GM18508 (cell line): ENCODE data around the gene LIM2.

Experiments used
- ATAC-seq: cut with Tn5 transposase; IDR thresholded peaks from one replicate; pipeline ENCODE4 v1.9.1; 2021; ENCODE audit warnings: moderate number of reproducible peaks; ENCODE audit not compliant: insufficient read depth, unreplicated experiment

Gene LIM2

DNA sequence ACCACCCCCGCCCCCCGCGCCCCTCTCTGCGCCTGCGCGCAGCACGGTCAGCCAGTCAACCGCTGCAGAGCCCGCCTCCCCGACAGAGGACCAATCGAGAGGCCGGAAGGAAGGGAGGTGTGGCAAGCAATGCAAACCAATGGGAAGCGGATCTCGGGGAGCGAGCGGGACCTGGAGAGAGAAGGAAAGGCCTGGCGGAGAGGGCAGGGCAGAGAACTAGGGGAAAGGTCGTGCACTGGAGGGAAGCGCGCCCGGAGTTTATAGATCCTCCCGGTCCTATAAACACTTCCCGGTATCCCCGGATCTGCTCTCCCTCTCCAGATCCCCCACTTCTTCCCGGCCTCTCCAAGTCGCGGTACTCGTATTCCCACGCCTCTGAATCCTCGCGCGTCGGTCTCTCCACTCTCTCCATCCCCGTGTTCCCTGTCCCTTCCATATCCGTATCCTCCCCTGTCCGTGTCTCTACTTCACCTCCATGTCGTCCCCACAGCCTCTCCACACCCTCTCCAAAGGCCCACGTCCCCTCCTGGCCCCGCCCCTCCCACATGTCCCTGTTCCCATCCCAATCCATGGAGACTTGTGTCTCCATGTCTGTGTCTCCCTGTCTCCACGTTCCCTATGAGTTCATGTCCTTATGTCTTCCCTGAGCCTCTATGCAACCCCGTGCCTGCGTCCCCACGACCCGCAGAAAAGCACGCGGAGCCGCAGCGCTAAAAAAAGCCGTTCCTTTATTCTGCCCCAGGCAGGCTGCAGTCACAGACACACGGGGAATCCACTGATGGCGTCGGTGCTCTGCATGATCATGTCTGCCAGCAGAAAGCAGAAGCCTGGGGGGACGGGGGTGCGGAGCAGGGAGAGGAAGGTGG lies 21.2 kb downstream of the LIM2 start:
- no peak for ATAC-seq

DNA sequence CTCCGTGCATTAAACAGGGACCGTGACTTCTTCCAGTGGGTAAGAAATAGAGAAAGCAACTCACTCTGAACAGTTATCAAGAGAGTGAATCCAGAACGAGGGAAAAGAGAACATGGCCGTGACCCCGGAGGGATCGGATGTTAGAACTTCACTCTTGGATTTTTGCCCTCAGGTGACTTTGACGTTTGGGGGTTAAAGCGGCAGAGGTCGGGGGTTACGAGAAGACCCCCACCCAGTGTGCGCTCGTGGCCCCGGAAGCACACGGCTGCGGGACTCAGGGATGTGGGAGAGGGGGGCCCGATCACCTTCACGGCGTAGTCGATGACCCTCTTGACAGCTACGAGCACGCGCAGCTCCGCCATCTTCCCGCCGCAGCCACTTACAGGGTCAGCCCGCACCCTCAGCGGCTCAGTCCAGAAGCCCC lies 21.8 kb downstream of the LIM2 start, which contains the start of gene ETFB:
ETFB (minus strand) TSS at position 424 of the 424 bp plus-strand sequence; CDS start at position 362, 62 bp downstream.
- ATAC-seq: no peak

DNA sequence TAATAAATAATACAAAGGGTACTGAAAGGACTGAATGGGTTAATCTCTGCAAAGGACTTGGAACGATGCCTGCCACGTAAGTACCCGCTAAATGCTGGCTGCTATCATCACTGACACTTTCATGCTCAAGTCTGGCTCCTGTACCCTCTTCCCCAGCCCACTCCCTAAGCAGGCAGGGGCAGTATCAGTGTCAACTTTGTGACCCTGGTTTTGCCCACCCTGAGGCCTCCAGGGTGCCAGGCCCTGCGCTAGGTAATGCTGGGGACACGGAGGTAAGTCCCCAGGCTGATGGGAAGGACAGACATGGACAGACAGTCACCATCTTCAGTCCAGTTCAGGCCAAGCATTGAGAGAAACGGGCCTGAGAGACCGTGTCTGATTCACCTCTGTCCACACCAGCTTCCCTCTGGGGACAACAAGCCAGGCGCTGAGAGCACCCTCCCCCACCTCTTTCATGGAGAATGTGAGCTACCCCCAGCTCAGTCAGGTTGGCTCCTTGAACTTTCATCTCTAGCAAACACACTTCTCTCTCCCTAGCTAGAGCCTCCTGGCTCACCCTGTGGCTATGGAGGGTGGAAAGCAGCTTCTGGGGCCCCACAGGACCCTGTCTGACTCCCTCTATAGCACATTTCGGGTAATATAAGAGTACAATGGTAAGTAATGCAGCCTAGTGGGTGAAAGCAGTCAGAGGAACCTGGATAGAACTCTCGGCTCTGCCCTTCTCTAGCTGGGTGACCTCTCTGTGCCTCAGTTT lies 22.4 kb downstream of the LIM2 start:
- ATAC-seq: no peak

DNA sequence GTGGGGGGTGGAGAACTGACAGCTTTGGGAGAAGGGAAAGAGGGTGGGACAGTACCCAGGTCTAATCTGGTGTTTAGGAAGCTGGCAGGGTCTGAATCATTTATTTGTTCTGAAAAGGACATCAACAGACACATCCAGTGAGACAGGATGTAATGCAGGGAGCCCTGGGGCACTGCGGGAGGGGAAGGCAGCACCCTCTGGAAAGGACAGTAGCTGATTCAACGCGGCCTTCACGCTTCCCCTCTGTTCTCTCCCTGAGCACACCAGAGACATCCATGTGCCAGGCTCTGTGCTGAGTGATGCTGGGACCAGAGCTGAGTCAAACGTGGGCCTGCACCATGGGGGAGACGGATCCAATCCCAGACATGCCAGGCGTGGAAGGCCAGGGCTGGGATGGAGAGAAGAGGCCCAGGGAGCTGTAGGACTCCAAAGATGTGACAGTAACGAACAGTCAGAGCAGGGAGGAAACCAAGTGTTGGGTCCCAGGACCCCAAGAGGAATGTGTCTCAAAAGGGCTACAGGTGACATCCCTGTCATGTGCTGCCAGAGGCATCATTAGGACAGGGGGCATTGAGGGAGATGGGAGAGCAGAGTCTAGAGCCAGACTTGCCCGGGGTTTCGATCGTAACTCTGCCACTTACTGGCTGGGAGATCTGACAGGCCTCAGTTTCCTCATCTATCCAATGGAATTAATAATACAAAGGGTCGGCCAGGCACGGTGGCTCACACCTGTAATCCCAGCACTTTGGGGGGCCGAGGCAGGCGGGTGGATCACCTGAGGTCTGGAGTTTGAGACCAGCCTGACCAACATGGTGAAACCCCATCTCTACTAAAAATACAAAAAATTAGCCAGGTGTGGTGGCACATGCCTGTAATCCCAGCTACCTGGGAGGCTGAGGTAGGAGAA lies 23.3 kb downstream of the LIM2 start:
- no peak for ATAC-seq

DNA sequence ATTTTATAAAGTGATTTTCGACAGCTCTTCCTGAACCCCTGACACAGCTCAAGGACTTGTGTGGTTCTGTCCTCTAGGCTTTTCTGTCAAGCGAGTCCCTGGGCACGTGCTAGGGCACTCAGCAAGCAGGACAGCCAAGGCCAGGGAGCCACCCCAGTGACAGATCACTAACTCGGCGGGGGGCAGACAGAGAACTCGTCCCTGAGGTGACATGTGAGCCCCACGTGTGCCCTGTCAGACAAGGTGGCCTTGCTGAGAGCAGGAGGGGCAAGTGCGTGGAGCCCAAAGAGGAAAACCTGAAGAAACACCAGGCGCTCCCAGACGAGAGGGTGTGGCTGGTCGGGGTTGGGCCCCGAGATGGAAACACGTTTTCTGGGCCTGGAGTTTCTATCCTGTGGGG lies 26.5 kb downstream of the LIM2 start:
- no peak for ATAC-seq

DNA sequence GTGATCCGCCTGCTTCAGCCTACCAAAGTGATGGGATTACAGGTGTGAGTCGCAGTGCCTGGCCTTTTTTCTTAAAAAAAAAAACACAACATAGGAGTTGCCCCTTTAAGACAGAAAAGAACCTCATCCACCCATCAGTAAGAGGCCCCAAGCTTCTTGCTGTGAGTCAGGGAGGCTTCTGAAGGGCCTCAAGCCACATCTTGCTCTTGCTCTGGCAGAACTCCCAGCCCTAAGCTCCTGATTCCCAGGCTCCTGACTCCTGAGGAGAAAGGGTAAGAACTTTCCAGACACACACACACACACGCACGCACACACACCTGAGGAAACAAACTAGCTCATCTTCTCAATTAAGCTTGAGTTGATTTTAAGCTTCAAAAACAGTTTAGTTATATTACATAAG lies 28.5 kb downstream of the LIM2 start:
- no peak for ATAC-seq

DNA sequence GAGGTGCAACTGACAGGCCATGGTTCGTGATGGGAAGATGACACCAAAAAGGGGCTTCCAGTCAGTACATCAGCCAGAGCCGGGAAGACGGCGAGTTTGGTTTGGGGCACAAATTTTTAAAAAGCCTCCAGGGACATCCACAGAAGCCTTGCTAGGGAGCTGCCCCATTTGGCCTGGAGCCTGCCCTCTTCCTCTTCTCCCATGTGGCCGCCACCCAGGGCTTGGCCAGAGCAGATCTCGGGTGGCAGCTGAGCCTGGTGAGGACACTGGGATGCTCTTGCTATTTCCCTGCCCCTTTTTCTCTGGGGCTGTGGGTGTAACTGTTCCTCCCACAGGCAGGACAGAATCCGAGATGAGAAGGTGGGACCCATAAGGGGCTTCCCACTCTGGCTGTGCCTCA lies 29.8 kb downstream of the LIM2 start:
- ATAC-seq: no peak

DNA sequence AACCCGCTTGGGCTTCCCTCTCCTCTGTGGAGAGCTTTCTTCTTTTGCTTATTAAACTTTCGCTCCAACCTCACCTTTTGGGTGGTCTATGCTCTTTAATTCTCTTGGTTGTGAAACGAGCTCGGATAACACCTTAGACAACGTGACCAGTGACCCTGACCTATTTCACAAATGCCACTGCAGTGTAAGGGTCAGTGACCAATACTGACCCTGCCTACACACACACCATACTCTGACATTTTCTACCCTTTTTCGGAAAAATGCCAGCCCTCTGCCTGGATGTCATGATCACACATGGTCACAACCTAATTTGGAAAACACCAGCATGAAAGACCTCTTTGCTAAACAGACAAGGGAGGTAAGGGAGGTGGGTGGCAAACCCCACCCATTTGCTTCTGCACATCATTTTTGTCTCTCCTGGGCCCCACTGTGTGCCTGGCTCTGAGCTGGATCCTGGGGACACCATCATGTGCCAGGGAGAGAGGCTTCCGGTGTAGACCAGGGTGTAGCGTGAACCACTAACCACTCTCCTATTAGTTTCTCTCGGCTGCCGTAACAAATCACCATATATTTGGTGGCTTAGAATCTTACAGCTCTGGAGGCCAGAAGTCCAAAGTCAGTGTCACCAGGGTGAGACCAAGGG lies 31.5 kb downstream of the LIM2 start:
- no peak for ATAC-seq

DNA sequence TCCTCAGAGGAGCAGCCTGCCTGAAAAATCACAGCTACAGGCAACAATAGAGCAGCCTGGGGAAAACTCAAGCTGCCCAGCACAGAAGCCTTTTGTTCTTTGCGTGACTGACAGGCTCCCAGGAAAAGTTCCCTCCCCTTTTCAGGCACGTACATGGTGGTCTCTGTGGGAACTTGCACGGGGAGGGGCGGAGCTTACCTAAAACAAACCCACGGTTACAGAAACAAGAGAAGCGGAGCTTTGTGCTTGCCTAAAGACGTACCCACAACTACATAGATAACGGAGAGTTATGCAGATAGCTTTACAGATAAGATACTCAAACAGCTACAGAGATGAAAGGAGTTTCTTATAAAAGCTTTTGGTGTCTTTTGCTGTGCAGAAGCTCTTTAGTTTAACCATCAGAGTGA lies 33.0 kb downstream of the LIM2 start:
- ATAC-seq: no peak

DNA sequence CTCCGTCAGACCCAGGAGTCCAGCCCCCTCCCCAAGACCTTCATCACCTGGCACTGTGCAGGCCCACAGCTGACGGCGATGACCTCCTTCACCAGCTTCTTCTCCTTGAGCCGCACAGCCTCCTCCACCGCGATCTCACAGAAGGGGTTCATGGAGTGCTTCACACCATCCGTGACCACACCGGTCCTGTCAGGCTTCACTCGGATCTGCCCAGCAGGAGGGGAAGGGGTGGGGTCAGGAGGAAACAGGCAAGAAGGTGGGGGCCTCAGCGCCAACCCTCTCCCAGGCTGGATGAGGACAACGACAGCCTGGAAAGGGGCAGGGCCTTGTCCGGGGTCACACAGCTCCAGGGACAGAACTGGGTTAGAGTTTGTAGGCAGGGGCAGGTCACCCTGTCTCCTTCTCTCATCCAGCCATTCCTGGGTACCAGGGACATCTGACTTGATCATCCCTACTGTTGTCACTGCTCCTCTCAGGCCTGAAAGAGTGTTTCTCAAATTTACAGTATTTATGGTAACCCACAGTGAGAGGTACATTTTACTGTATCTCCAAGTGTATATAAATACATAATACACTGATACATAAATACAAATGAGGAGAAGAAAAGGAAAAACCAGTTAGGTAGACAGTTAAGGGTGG lies 33.6 kb downstream of the LIM2 start:
- ATAC-seq: no peak

DNA sequence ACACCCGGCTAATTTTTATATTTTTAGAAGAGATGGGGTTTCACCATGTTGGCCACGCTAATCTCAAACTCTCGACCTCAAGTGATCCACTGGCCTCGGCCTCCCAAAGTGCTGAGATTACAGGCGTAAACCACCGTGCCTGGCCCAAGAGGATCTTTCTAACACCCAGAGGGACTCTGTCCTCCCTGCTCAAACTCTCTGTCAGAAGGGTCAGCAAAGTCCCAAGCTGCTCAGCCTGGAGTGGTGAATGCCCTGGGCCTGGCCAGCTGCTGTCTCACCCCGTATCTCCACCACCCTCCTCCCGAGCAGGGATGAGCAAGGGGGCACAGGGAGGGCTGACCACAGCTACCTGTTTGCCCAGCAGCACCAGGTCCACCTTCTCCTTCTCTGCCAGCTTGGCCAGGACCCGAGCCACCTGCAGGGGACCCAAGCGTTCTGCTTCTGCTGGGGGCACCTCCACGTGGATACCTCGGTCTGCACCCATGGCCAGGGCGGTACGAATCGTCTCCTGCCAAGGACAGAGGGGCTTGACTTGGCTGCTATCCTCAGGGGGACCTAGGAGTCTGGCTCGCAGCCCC lies 34.9 kb downstream of the LIM2 start:
- no peak for ATAC-seq

DNA sequence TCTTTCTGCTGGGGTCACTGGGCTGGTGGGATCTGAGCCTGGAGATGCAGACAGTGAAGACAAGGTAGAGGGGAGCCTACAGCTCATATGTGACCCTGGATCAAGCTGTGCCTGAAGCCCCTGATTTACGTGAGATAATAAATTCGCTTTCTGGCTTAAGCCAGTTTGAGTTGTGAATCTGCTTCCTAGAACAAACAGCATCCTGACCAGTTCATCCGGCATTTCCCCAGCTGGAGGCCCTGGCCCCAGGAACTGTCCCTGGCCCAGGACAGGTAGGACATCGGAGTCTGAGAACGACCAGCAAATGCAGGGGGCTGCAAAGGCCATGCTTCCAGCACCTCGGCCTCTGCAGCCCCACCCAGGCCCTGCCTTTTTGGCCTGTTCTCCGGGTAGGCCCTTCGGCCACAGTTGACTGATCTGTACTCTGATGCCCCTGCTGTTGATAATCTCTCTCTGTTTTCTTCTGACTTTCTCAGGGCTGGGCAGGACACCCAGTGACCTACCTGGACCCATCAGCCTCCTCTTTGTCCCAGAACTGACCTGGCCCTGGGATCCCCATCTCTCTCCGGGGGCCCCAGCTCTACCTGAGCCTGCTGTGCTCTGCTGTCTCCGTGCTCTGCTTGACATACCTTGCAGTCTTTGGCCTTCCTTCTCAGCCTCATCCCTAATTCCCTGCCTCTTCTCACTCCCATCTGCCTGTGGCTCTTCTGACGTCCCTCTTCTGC lies 36.3 kb downstream of the LIM2 start:
- ATAC-seq: no peak

DNA sequence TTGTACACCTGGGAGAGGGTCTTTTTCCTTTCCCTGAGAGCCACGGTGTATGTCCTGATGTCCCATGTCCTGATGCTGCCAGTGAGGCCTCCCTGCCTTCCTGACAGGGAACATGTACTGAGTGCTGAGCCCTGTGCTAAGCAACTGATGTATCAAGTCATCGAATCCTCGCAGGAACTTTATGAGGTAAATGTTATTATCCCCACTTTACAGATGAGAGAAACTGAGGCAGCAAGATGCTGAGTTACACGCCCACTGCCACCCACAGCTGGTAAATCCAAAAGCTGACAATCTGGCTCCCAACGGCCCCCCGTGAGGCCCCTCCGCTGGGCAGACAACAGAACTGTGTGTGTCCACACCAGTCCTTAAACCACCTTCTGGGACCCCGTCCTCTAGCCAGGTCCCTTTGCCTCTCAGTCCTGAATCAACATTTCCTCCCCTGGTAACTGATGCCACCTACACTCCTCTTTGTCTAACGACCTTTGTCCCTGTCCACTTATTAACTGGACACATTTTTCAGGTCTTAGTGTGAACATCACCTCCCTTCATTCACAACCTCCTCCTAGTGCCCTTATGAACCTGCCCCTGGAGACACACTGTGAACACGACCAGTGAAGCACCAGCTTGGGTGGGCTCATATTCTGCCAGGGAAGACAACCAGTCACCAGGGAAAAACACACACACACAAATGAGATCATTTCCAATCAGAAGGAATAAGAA lies 40.4 kb downstream of the LIM2 start:
- ATAC-seq: no peak

DNA sequence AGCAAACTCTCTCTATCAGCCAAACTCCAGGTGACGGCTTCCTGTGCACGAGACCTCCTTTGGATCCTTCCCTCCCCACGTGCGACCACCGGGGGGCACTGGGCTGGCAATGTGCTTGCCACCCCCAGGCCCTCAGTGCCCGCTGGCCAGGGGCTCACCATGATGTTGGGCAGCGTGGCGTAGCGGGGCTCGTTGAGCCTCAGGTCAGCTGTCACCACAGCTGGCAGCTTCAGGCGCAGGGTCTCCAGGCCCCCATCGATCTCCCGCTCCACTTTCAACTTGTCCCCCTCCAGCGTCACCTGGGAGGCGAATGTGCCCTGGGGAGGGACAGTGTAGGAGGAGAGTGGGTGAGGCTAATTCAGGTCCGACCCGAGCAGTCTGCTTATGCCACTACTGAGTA lies 41.0 kb downstream of the LIM2 start:
- ATAC-seq: no peak

DNA sequence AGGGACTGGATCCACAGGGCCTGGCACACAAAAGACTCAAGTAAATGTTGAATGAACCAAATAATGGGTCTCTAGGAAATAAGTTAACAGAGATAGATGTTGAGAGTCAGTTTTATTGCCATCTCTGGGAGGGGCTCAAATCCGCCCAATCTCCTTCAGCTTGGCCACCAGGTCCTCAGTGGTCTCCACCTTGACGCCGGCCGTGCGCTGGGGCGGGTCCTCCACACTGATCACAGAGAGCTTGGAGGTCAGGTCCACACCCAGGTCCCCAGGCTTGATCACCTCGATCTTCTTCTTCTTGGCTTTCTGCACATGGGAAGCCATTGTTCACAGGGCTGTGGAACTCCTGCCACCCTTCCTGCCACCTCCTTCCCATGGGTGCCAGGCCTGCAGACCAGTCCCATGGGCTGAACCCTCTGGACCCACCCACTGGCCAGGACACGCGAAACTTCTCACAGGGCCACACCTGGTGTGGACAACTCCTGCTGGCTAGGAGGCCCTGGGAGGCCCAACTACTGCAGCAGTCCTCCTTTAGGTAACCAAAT lies 42.6 kb downstream of the LIM2 start:
- ATAC-seq: no peak

DNA sequence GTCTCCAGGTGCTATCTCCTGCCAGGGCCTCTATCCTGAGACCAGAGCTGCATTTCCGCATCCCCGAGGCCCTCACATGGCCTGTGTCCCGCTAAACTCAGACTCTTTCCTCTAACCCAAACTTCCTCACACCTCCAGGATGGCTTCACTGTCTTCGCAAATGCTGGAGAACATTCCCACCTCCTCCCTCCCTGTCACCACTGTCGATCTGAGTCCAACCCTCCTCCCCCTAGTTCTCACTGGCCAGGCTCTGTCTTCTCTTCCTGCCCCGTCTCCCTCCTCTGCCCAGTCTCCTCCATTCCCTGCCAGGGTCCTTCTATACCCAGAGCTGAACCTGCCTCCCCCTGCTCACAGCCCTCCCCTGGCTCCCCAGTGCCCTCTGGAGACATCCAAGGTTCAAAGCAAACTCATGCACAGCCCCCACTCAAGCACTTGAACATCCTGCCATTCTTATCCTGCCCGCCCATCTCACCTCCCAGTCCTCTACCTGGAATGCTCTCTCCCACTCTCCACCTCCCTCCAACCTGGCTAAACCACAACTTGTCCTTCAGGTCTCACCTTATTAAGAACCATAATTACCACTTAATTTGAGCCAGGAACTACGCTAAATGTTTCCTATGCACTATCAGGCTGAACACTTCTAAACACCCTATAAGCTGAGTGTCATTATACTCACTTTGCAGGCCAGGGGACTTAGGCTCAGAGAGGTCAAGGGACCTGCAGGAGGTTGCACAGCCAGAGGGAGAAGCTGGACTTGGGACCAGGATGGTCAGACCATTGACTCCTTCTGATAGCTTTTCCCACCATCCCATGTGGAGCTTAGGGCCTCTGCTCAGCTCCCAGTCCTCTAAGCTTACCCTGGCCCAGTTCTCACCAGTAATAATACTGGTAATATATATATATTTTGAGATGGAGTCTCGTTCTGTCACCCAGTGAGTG lies 44.9 kb downstream of the LIM2 start:
- no peak for ATAC-seq
